ENCODE data around the gene HIGD2A.
"Not testable (repeated sequence)": the region's sequence is repeated elsewhere in the genome, so short reads cannot be mapped to it uniquely, and the experiment has no call there.

HIGD2A gene

DNA sequence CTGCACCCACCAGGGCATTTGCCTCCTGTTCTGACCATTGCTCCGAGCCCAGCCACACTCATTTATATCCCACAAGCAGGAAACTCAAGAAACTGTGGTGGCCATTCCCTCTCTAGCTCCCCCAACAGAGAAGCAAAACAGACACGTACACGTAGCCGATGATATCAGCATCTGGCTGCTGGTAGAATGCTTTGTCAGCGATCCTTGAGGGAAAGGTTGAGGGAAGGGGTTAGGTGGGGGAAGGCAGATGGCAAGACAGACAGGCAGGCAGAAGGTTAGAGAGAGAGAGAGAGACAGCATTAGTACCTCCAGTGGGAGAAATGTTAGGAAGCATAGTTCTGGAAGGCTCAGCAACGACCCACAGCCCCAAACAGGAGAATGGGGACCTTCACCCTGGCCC is 7.8 kb downstream of the HIGD2A start:
- no peak for DNase-seq

- DNase-seq, result no peak
Measured at GRCh38 chr5:176397736-176398420, 9.3 kb downstream of the HIGD2A start.

GRCh38 chr5:176400382-176401156 is 12.0 kb downstream of the HIGD2A start:
- DNase-seq, result no peak

DNA sequence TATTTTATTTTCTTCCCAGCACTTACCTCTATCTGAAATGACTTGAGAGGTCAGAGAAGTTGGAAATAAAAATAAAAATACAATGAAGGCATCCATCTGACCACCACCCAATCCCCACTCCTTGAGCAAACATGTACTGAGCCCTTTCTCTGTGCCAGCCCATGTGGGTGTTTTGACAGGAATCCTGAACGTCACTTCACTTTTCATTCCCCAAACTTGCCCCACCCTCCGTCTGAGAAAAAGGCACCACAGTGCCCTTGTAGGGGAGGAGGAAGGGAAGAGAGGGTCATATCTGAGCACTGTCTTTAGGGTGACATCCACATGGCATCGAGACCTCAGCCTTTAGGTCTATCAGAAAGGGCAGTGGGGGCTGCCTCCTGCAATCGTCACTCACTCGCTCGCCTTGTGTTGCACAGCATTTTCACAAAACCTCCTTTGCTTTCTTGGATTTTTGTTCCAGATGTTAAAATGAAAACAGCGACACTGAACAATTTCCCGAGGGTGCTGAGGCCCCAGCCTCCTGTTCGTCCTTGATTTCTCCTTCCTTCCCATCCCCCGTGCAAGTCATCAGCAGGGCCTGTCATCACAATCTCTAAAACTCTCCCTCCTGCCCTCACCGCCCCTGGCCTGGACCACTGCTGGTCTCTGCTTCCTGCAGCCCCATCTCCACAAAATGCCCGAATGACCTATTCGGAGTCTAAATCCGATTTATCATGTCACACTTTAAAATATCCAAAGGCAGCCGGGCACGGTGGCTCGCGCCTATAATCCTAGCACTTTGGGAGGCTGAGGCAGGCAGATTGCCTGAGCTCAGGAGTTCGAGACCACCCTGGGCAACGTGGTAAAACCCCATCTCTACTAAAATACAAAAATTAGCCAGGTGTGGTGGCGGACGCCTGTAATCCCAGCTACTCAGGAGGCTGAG is 13.0 kb downstream of the HIGD2A start:
- no peak for DNase-seq

GRCh38 chr5:176405656-176406435 is 17.3 kb downstream of the HIGD2A start:
- no peak for DNase-seq

DNA sequence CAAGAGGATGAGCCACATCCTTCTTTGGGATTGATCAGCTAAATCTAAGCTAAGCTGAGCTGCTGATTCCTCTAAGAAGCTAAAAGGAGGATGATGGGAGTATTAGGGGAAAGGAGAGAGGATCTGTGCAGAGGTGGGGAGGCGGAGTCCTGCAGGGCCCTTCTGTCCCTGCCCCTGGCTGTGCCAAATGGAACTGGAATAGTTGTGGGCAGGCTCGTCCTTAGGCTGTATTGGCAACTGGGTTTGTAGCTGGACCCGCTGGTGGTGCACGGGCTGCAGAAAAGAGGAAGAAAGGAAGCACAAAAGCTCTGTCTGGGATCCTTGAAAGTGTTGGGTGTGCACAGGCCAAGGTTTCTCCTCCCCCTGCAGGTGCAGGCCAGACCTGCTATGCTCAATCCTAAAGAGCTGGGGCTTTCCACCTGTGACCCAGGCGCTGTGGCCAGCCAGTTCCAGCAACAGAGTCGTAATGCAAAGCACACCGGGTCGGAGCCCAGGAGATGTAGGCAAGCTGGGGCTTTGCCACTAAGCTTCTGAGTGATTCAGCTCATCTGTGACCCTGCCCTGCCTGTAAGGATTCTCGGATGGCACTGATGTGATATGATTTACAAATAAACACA is 18.0 kb downstream of the HIGD2A start:
- DNase-seq, result no peak

- DNase-seq, result no peak
Measured at GRCh38 chr5:176407456-176408251, 19.1 kb downstream of the HIGD2A start.

DNA sequence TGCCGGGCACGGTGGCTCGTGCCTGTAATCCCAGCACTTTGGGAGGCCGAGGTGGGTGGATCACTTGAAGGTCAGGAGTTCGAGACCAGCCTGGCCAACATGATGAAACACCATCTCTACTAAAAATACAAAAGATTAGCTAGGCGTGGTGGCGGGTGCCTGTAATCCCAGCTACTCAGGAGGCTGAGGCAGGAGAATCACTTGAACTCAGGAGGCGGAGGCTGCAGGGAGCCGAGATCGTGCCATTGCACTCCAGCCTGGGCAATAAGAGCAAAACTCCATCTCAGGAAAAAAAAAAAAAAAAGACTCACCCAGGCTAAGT is 19.7 kb downstream of the HIGD2A start:
- DNase-seq, result not testable (repeated sequence)

GRCh38 chr5:176408590-176408989 is 20.0 kb downstream of the HIGD2A start:
- DNase-seq, result no peak

- DNase-seq, result no peak
Measured at GRCh38 chr5:176409765-176410164, 21.2 kb downstream of the HIGD2A start.

DNA sequence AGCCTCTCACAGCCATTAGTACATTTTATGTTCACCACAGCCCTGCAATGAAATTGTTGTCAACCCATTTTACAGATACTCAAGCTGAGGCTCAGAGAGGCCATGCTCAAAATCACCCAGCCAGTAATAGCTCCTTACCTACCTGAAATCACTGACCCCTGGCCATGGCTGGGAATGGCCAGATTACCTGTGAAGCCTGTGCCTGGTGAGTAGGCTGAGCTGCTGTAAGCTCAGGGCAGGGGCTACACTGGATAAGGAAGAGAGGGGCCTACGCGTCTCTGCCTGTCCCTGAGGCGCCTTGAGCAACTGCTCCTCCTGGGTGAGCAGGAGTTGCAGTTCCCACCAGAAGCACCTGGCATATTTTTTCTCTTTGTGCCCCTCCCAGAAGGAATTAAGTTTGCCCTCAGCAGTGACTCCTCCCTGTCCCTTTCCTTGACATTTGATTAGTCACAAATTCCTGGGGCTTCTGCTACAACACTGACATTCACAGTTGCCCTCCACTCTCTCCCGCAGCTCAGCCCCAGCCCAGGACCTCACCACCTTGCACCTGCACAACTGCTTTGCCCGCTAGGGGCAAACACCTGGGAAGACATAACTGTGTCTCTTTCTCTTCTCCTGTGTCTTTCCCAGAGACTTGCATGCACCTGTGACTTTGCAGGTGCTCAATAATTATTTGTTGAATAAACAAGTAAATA is 22.1 kb downstream of the HIGD2A start:
- DNase-seq, result no peak

- DNase-seq, result no peak
Measured at GRCh38 chr5:176412517-176413254, 24.1 kb downstream of the HIGD2A start.

DNA sequence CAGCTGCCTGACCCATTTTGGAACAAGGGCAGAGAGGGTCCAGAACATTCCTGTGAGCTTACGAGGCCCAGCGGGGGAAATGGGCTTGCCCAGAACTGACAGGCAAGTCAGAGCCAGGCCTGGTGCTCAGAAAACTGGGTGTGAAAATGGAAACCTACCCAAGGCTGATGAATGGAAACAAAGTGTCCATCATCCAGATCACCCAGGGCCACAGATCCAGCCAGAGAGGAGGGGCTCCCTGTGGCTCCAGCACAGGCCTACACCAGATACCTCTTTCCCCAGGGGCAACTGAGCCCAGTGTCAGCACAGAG is 24.7 kb downstream of the HIGD2A start:
- DNase-seq, result no peak

DNA sequence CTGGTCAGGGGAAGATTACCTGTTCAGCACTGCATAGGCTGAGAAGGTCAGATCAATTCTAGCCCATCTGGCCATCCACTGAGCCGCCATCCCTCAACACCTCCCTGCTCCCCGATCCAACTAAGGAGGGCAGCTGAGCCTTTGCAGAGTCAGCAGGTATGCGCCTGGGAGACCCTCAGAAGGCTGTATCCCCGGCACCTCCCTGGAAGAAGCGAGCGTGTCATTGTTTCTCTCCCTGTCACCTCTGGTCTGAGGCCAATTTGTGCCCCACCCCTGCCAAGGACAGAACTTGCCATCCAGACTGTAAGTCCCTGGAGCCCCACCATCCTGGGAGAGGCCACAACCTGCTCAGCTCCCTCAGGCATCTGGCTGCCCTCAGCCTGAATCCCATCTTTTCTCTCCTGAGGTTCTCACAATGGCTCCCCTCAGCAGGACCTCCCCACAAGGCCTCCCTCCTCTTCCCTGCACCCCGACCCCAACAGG is 25.2 kb downstream of the HIGD2A start:
- DNase-seq, result no peak

- DNase-seq, result no peak
Measured at GRCh38 chr5:176414704-176415103, 26.2 kb downstream of the HIGD2A start.

- DNase-seq, result peak; percentile 9
Measured at GRCh38 chr5:176415240-176415951, 26.8 kb downstream of the HIGD2A start.

DNA sequence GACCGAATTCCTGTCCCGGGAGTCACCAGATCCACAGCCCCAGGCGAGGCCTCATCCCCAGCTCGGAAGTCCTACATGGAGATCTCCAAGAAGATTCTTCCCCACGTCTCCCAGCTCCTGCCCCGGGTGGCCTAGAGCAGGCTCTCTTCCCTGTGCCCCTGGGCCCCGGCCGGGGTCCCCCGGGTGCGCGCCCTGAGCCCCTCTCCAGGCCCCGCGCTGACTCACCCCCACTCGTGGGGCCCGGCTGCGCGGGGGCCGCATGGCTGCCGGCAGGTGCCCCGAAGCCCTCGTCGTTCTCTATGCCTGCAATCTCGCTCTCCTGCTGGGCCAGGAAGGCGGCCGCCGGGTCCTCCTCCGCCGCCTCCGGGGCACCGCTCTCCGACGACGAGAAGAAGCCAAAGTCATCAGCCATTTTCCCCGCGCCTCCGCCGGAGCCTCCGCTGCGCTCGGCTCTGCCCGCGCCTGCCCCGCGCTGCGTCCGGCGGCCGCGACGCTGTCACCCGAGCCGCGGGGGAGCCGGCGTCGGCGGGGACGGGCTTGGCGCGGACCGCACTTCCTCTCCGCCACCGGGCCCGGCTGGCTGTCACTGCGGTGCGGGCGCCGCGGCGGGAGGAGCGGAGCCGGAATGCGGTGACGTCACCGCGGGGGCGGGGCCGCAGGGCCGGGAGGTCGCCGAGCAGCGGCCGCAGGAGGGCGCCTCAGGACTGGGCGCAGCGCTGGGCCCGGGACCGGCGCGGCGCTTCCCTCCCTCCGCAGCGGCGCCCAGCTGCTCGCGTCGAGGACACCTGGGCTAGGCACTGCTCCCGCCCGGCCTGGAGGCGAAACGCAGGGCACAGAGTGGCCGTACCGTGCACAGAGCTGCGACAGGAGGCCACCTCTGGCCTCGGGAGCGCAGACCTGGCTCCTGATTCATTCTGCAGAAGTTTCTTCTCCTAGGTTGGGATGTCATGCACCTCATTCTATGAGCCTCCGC is 27.7 kb downstream of the HIGD2A start, which contains the start of gene CLTB:
CLTB (minus strand) TSS at position 588 of the 973 bp plus-strand sequence; CDS start at position 412, 176 bp downstream.
- peak; percentile 93 for DNase-seq

DNA sequence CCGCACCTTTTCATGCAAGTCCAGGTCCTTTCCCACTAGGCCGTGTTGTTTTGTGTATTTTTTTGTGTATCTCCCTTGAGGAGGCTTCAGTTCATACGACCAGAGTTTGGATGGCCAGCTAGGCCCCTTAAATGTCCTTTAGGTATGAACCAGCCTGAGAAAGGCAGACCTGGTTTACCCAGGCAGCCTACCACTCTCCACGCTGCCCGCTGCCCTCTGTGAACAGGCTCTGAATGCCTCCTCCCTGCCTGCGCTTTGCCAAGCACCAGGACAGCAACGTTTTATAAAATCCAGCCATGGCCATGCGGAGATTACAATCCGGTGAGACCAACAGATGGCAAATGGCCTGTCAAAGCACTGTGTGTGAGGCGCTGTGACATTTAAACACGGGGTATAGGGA is 28.4 kb downstream of the HIGD2A start:
- no peak for DNase-seq

Data from CD4-positive, alpha-beta T cell treated with Interleukin-10 for 1 hour (primary cell).